Gastroesophageal sphincter (tissue), 3 donors: ENCODE data around the gene OTUB2.

Source experiments
- CTCF ChIP-seq, 4 experiments: fragments of 200-600 bp in 2 of 4; fragments of 450-650 bp in 2 of 4; sonication (generic) in 1 of 4; IDR thresholded peaks; one replicate each; pipeline ENCODE4 v1.5.1; 2017 to 2019; ENCODE audit warnings: antibody characterized with exemption in 4 of 4, mild to moderate bottlenecking in 2 of 4, moderate library complexity in 2 of 4
- POLR2A ChIP-seq, 2 donors: fragments of 450-650 bp; IDR thresholded peaks; one replicate each; pipeline ENCODE4 v1.6.1; 2017; ENCODE audit warnings: antibody characterized with exemption in 2 of 2, mild to moderate bottlenecking in 2 of 2, moderate library complexity in 1 of 2

- no peak for TF ChIP-seq CTCF (IDR thresholded peaks at IDR 0.05)
- TF ChIP-seq POLR2A (IDR thresholded peaks at IDR 0.05) = no peak
Observed at GRCh38 chr14:94074534-94074933, 48.4 kb downstream of the OTUB2 start.
